Measurements from ENCODE around the gene INF2.

The INF2 gene

GRCh38 chr14:104664107-104664506, 25.3 kb upstream of the INF2 start:
- no peak overlapping the region for H3K9ac ChIP-seq (ENCODE audit: low read length)
- H3K27ac ChIP-seq (ENCODE audit: low read depth, low read length, poor library complexity, severe bottlenecking): no peak overlapping the region
- H3K79me2 ChIP-seq (ENCODE audit: insufficient read depth, low read length): no peaks in the 10 kb centered on the region
- no peak for TF ChIP-seq EZH2 (IDR thresholded peaks at IDR 0.05; ENCODE audit: borderline replicate concordance, low read length)
- TF ChIP-seq CTCF (IDR thresholded peaks at IDR 0.05; ENCODE audit: low read length): no peak
- H2AFZ ChIP-seq (ENCODE audit: low read length): no peak overlapping the region
- no peaks in the 10 kb centered on the region for H3K9me3 ChIP-seq (ENCODE audit: low read length)
- H3K4me2 ChIP-seq (ENCODE audit: low read length): no peak overlapping the region
- H3F3A ChIP-seq (ENCODE audit: insufficient read depth, low read length): no peaks in the 10 kb centered on the region
- no peak overlapping the region for H3K4me3 ChIP-seq (ENCODE audit: low read depth, low read length, poor library complexity, severe bottlenecking)
- H4K20me1 ChIP-seq (ENCODE audit: insufficient read depth, low read length): no peaks in the 10 kb centered on the region
- peaks cover 31% of the 10 kb centered on the region for H3K4me1 ChIP-seq (ENCODE audit: insufficient read depth, low read length, severe bottlenecking)
- H3K36me3 ChIP-seq (ENCODE audit: insufficient read depth, low read length): no peaks in the 10 kb centered on the region; the same call in 1 of the 2 replicates
- H3K9me2 ChIP-seq (ENCODE audit: low read depth, low read length): no peaks in the 10 kb centered on the region
- peaks cover 14% of the 10 kb centered on the region; the same call in 1 of the 2 replicates for H3K27me3 ChIP-seq (ENCODE audit: insufficient read depth, low read length)

GRCh38 chr14:104664588-104664987, 24.8 kb upstream of the INF2 start:
- no peak for TF ChIP-seq CTCF (IDR thresholded peaks at IDR 0.05; ENCODE audit: low read length)
- no peak for TF ChIP-seq EZH2 (IDR thresholded peaks at IDR 0.05; ENCODE audit: borderline replicate concordance, low read length)
- Histone ChIP-seq H3K4me2 (ENCODE audit: low read length) (no peak overlapping the region), H4K20me1 (ENCODE audit: insufficient read depth, low read length) (no peaks in the 10 kb centered on the region), H3K4me1 (ENCODE audit: insufficient read depth, low read length, severe bottlenecking) (peaks cover 27% of the 10 kb centered on the region), H3K9me3 (ENCODE audit: low read length) (no peaks in the 10 kb centered on the region), H3F3A (ENCODE audit: insufficient read depth, low read length) (no peaks in the 10 kb centered on the region), H3K4me3 (ENCODE audit: low read depth, low read length, poor library complexity, severe bottlenecking) (no peak overlapping the region), H3K9ac (ENCODE audit: low read length) (no peak overlapping the region), H2AFZ (ENCODE audit: low read length) (no peak overlapping the region), H3K9me2 (ENCODE audit: low read depth, low read length) (no peaks in the 10 kb centered on the region), H3K27ac (ENCODE audit: low read depth, low read length, poor library complexity, severe bottlenecking) (no peak overlapping the region), H3K79me2 (ENCODE audit: insufficient read depth, low read length) (no peaks in the 10 kb centered on the region), H3K27me3 (ENCODE audit: insufficient read depth, low read length) (peaks cover 10% of the 10 kb centered on the region; the same call in 1 of the 2 replicates), H3K36me3 (ENCODE audit: insufficient read depth, low read length) (no peaks in the 10 kb centered on the region; the same call in 1 of the 2 replicates)

- Histone ChIP-seq H3K36me3 (ENCODE audit: insufficient read depth, low read length) (no peaks in the 10 kb centered on the region; the same call in 1 of the 2 replicates), H3K27ac (ENCODE audit: low read depth, low read length, poor library complexity, severe bottlenecking) (no peak overlapping the region), H3K9ac (ENCODE audit: low read length) (no peak overlapping the region), H2AFZ (ENCODE audit: low read length) (no peak overlapping the region), H3K4me1 (ENCODE audit: insufficient read depth, low read length, severe bottlenecking) (peaks cover 21% of the 10 kb centered on the region), H3F3A (ENCODE audit: insufficient read depth, low read length) (no peaks in the 10 kb centered on the region), H3K9me2 (ENCODE audit: low read depth, low read length) (no peaks in the 10 kb centered on the region), H3K4me3 (ENCODE audit: low read depth, low read length, poor library complexity, severe bottlenecking) (no peak overlapping the region), H4K20me1 (ENCODE audit: insufficient read depth, low read length) (no peaks in the 10 kb centered on the region), H3K27me3 (ENCODE audit: insufficient read depth, low read length) (peaks cover 6% of the 10 kb centered on the region; the same call in 1 of the 2 replicates), H3K79me2 (ENCODE audit: insufficient read depth, low read length) (no peaks in the 10 kb centered on the region), H3K4me2 (ENCODE audit: low read length) (no peak overlapping the region; the same call in 1 of the 2 replicates), H3K9me3 (ENCODE audit: low read length) (no peaks in the 10 kb centered on the region)
- TF ChIP-seq CTCF (IDR thresholded peaks at IDR 0.05; ENCODE audit: low read length): no peak
- no peak for TF ChIP-seq EZH2 (IDR thresholded peaks at IDR 0.05; ENCODE audit: borderline replicate concordance, low read length)
Observed at GRCh38 chr14:104665114-104665656, 24.2 kb upstream of the INF2 start.
